HepG2 (cell line): ENCODE measurements around the gene SLIT3. TPM values are rescaled to one million over a fixed set of nuclear protein-coding genes. Genes with fewer than 3 reads are reported as not detected.

Experiments used
- BCL6 ChIP-seq: IDR thresholded peaks from 2 replicates; pipeline ENCODE4 v1.6.1; 2016; ENCODE audit warnings: missing genetic modification reagents, missing compliant biosample characterization
- FOXA3 ChIP-seq: IDR thresholded peaks from 2 replicates; pipeline ENCODE4 v1.6.1; 2016; ENCODE audit warnings: missing genetic modification reagents, missing compliant biosample characterization
- GFI1 ChIP-seq: sonication (generic); formaldehyde crosslinking; IDR thresholded peaks from 2 replicates; pipeline ENCODE4 v1.5.0; 2020; ENCODE audit warnings: missing genetic modification reagents, mild to moderate bottlenecking, borderline replicate concordance
- HMG20A ChIP-seq: IDR thresholded peaks from 2 replicates; pipeline ENCODE4 v1.6.1; 2016; ENCODE audit warnings: borderline replicate concordance
- NR2F1 ChIP-seq, 2 experiments: fragments of 450-650 bp in 1 of 2; formaldehyde crosslinking in 1 of 2; IDR thresholded peaks; 2 replicates each; pipeline versions ENCODE4 v1.5.0 to v1.6.1; 2016 to 2020; ENCODE audit warnings: mild to moderate bottlenecking in 1 of 2, missing compliant biosample characterization in 1 of 2, missing genetic modification reagents in 1 of 2, moderate library complexity in 1 of 2
- NR2F2 ChIP-seq: IDR thresholded peaks from 2 replicates; pipeline ENCODE4 v1.6.1; 2012; ENCODE audit warnings: low read depth, inconsistent platforms, borderline replicate concordance
- PITX1 ChIP-seq: sonication (generic); formaldehyde crosslinking; IDR thresholded peaks from 2 replicates; pipeline ENCODE4 v1.5.1; 2020; ENCODE audit warnings: mild to moderate bottlenecking, missing genetic modification reagents
- TBX2 ChIP-seq: sonication (generic); formaldehyde crosslinking; IDR thresholded peaks from 2 replicates; pipeline ENCODE4 v1.5.0; 2020; ENCODE audit warnings: missing genetic modification reagents, mild to moderate bottlenecking, borderline replicate concordance
- TCF7 ChIP-seq: sonication (generic); IDR thresholded peaks from 2 replicates; pipeline ENCODE4 v1.6.1; 2016; ENCODE audit warnings: antibody characterized with exemption, low read depth
- ZNF10 ChIP-seq: sonication (generic); formaldehyde crosslinking; IDR thresholded peaks from 2 replicates; pipeline ENCODE4 v1.4.0; 2020; ENCODE audit warnings: mild to moderate bottlenecking, low read depth, missing genetic modification reagents, borderline replicate concordance
- ZNF616 ChIP-seq: sonication (generic); formaldehyde crosslinking; IDR thresholded peaks from 2 replicates; pipeline ENCODE4 v1.5.0; 2020; ENCODE audit warnings: low read depth, mild to moderate bottlenecking, missing genetic modification reagents
- polyA plus RNA-seq, 8 experiments: library from polyadenylated mRNA; depleted of rRNA in 3 of 8; stranded (reverse) in 7 of 8; unstranded in 1 of 8; fragments of >200 nt; fragmentation: Illumina TruSeq in 4 of 8; extraction: Trizol in 4 of 8; gene quantifications; 2 replicates each; pipeline versions ENCODE4 v1.2.1 to v1.2.3, GENCODE V29; 2011 to 2016; ENCODE audit warnings: low read depth in 4 of 8, missing spikeins in 1 of 8, mixed read lengths in 1 of 8; ENCODE audit not compliant: insufficient read depth in 1 of 8
- total RNA-seq, 5 experiments: library from RNA; depleted of rRNA; stranded (reverse); fragments of >200 nt; fragmentation: Illumina TruSeq; extraction: Trizol; gene quantifications; 2 replicates each; pipeline ENCODE4 v1.2.3, GENCODE V29; 2016; ENCODE audit warnings: low read depth in 1 of 5
- TF ChIP-seq, protein P1 (sequence below): sonication (generic); formaldehyde crosslinking; IDR thresholded peaks from 2 replicates; pipeline ENCODE4 v1.4.0; 2020; ENCODE audit warnings: mild to moderate bottlenecking, missing genetic modification reagents, borderline replicate concordance
- TF ChIP-seq, protein P2 (sequence below): sonication (generic); formaldehyde crosslinking; IDR thresholded peaks from 2 replicates; pipeline ENCODE4 v1.5.0; 2020; ENCODE audit warnings: mild to moderate bottlenecking, missing genetic modification reagents, borderline replicate concordance

SLIT3 gene
- total and polyA plus RNA-seq, 2 of the 13 experiments (the other 11 are each of a cell fraction or from before 2014, with no cell fraction given), result not detected

DNA sequence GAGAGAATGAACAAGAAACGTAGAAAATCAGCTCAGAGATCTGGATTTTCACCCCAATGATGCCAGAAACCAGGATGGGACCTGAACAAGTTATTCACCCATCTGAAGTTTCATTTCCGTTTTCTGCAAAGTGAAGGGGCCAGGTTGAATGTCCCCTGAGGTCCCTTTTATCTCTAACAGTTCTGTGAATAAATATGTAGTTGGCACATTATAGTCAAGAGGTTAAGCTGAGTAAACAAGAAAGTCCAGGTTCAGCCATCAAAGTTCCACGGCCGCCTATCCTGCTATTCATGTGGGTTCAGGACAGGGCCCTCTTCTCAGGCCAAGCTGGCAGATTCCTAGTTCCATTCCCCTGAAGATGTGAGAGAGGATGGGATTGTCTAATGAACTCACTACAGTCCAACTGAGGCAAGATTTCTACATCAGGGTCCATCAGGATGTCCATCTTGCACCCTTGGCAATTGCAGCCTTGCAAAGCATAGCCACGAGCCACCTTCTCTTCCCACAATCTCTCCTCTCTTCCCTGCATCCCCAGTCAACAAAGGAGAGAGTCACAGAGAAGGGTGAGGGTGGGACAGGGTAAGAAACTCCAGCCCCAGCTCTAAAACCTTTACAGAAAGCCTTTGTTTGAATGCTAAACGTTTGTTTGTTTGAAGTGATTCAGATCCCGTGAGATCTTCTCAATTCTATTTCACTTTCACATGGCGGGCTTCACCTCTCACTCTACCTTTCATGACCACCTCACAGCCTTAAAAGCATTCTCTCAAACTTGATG lies 311.0 kb downstream of the SLIT3 start (continued):
- TF ChIP-seq PITX1 (CRISPR knock-in tag) (peak; percentile 89), TCF7 (peak; percentile 75), HMG20A (peak; percentile 32; the same call in 1 of the 2 replicates), ZNF616 (no peak), FOXA3 (CRISPR knock-in tag) (peak; percentile 56), TBX2 (peak; percentile 59), ZNF10 (no peak), NR2F2 (peak; percentile 94), NR2F1 (CRISPR knock-in tag; IDR thresholded peaks at IDR 0.05) (peak in 1 of 2 experiments; percentile 83; a peak in 2 of 4 replicates), GFI1 (CRISPR knock-in tag) (0 out of 2 replicates have a peak, but pooled peaks have one; percentile 29), BCL6 (CRISPR knock-in tag) (0 out of 2 replicates have a peak, but pooled peaks have one; percentile 32)
- TF ChIP-seq, protein P1, sequence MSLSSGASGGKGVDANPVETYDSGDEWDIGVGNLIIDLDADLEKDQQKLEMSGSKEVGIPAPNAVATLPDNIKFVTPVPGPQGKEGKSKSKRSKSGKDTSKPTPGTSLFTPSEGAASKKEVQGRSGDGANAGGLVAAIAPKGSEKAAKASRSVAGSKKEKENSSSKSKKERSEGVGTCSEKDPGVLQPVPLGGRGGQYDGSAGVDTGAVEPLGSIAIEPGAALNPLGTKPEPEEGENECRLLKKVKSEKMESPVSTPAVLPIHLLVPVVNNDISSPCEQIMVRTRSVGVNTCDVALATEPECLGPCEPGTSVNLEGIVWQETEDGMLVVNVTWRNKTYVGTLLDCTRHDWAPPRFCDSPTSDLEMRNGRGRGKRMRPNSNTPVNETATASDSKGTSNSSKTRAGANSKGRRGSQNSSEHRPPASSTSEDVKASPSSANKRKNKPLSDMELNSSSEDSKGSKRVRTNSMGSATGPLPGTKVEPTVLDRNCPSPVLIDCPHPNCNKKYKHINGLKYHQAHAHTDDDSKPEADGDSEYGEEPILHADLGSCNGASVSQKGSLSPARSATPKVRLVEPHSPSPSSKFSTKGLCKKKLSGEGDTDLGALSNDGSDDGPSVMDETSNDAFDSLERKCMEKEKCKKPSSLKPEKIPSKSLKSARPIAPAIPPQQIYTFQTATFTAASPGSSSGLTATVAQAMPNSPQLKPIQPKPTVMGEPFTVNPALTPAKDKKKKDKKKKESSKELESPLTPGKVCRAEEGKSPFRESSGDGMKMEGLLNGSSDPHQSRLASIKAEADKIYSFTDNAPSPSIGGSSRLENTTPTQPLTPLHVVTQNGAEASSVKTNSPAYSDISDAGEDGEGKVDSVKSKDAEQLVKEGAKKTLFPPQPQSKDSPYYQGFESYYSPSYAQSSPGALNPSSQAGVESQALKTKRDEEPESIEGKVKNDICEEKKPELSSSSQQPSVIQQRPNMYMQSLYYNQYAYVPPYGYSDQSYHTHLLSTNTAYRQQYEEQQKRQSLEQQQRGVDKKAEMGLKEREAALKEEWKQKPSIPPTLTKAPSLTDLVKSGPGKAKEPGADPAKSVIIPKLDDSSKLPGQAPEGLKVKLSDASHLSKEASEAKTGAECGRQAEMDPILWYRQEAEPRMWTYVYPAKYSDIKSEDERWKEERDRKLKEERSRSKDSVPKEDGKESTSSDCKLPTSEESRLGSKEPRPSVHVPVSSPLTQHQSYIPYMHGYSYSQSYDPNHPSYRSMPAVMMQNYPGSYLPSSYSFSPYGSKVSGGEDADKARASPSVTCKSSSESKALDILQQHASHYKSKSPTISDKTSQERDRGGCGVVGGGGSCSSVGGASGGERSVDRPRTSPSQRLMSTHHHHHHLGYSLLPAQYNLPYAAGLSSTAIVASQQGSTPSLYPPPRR (CRISPR knock-in tag), result peak; percentile 63
- TF ChIP-seq, protein P2, sequence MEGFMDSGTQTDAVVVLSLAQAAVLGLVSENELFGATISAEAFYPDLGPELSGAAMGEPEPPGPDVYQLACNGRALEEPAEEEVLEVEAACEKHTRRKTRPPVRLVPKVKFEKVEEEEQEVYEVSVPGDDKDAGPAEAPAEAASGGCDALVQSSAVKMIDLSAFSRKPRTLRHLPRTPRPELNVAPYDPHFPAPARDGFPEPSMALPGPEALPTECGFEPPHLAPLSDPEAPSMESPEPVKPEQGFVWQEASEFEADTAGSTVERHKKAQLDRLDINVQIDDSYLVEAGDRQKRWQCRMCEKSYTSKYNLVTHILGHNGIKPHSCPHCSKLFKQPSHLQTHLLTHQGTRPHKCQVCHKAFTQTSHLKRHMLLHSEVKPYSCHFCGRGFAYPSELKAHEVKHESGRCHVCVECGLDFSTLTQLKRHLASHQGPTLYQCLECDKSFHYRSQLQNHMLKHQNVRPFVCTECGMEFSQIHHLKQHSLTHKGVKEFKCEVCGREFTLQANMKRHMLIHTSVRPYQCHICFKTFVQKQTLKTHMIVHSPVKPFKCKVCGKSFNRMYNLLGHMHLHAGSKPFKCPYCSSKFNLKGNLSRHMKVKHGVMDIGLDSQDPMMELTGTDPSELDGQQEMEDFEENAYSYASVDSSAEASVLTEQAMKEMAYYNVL, result no peak
